RWPE1 (cell line): Measurements from ENCODE around the gene IER3IP1.
A peak's percentile ranks its signal among the peaks of the same experiment; 100 is the strongest.

Experiments
- CTCF ChIA-PET: fragments of 350-600 bp; sonication (Branson Sonifier 250); formaldehyde crosslinking; extraction: SDS; loops from one replicate; lab custom pipeline; 2021; lab: Yijun Ruan, JAX
- POLR2A ChIA-PET: fragments of 400-600 bp; formaldehyde crosslinking; extraction: SDS; loops from one replicate; lab custom pipeline; 2020; ENCODE audit warnings: antibody characterized with exemption; ENCODE audit not compliant: low non-redundant PET; lab: Yijun Ruan, JAX
- DNase-seq: peaks from one replicate; pipeline ENCODE4 v3.0.0; 2012; ENCODE audit warnings: low spot score
- H3K27ac ChIP-seq: fragments of 450-650 bp; 2 replicates; pipeline ENCODE4 v1.5.1; 2017
- CTCF ChIP-seq: fragments of 450-650 bp; conservative IDR thresholded peaks from 2 replicates; pipeline ENCODE4 v1.5.1; 2017; ENCODE audit warnings: low read depth, mild to moderate bottlenecking

Gene IER3IP1

GRCh38 chr18:47175898-47176575 lies at the start of gene IER3IP1:
Gene IER3IP1 (minus strand): TSS chr18:47176364. CDS start chr18:47176277, 87 bp downstream.
- peak within 1 kb of the TSS; percentile 75 for H3K27ac ChIP-seq
- DNase-seq = peak; percentile 70
- POLR2A ChIA-PET = no interaction called here
- CTCF ChIA-PET = no interaction called here
- no peak for TF ChIP-seq CTCF

- ChIA-PET CTCF (interaction anchor here (0.6 to 1.3 kb wide), 5 partner anchors 11 to 1220 kb away, joined by 3 to 8 read pairs (median 3); no protein-coding TSS in a partner anchor), POLR2A (no interaction called here)
- peak; percentile 26 for DNase-seq
These were observed 39.5 kb upstream of the IER3IP1 start for GRCh38 chr18:47215554-47216138.

GRCh38 chr18:47209171-47209570 lies 33.0 kb upstream of the IER3IP1 start:
- ChIA-PET CTCF (interaction anchor here (0.5 to 0.6 kb wide), 2 partner anchors 12 to 43 kb away, joined by 3 to 4 read pairs; no protein-coding TSS in a partner anchor), POLR2A (no interaction called here)
- no peak for TF ChIP-seq CTCF
- H3K27ac ChIP-seq = no peak overlapping the region
- no peak for DNase-seq

More at GRCh38 chr18:47215554-47216138, 39.5 kb upstream of the IER3IP1 start:
- TF ChIP-seq CTCF = peak; percentile 57
- no peak overlapping the region for H3K27ac ChIP-seq

GRCh38 chr18:47206945-47207637 lies 30.9 kb upstream of the IER3IP1 start:
- TF ChIP-seq CTCF = no peak
- ChIA-PET POLR2A (no interaction called here), CTCF (no interaction called here)

GRCh38 chr18:47204908-47205522 lies 28.9 kb upstream of the IER3IP1 start:
- peak; percentile 80 for TF ChIP-seq CTCF
- H3K27ac ChIP-seq = no peak overlapping the region

More at GRCh38 chr18:47206945-47207637, 30.9 kb upstream of the IER3IP1 start:
- DNase-seq = no peak
- no peak overlapping the region for H3K27ac ChIP-seq

More at GRCh38 chr18:47204908-47205522, 28.9 kb upstream of the IER3IP1 start:
- DNase-seq = peak; percentile 20
- CTCF ChIA-PET = interaction anchor here (0.5 to 1.2 kb wide), 12 partner anchors 10 to 550 kb away, joined by 3 to 5 read pairs (median 3); partner anchors contain the start of gene HDHD2
- POLR2A ChIA-PET = no interaction called here
